Measurements from ENCODE around the gene ZBTB8A.
"Not testable (repeated sequence)": the region's sequence is repeated elsewhere in the genome, so short reads cannot be mapped to it uniquely, and the experiment has no call there.

ZBTB8A gene

GRCh38 chr1:32626176-32626575 is 86.9 kb downstream of the ZBTB8A start:
- no peak for TF ChIP-seq CTCF (IDR thresholded peaks at IDR 0.05; ENCODE audit: low read depth, low read length, missing control alignments)
- no peak for DNase-seq (ENCODE audit: extremely low read depth, low read depth)
- no peak overlapping the region for H3K4me3 ChIP-seq (replicated peaks; ENCODE audit: low read depth, low read length)

- DNase-seq (ENCODE audit: extremely low read depth, low read depth) = no peak
- no peak for TF ChIP-seq CTCF (IDR thresholded peaks at IDR 0.05; ENCODE audit: low read depth, low read length, missing control alignments)
- H3K4me3 ChIP-seq (replicated peaks; ENCODE audit: low read depth, low read length) = no peak overlapping the region
These were observed 88.5 kb downstream of the ZBTB8A start for GRCh38 chr1:32627596-32628162.

GRCh38 chr1:32630173-32630572 is 90.9 kb downstream of the ZBTB8A start:
- not testable (repeated sequence) for DNase-seq (ENCODE audit: extremely low read depth, low read depth)

GRCh38 chr1:32632829-32633228 is 93.6 kb downstream of the ZBTB8A start:
- no peak overlapping the region for H3K4me3 ChIP-seq (replicated peaks; ENCODE audit: low read depth, low read length)

More at GRCh38 chr1:32630173-32630572, 90.9 kb downstream of the ZBTB8A start:
- H3K4me3 ChIP-seq (replicated peaks; ENCODE audit: low read depth, low read length) = not testable (repeated sequence)

GRCh38 chr1:32635508-32636277 is 96.5 kb downstream of the ZBTB8A start:
- DNase-seq (ENCODE audit: extremely low read depth, low read depth) = no peak
- TF ChIP-seq CTCF (IDR thresholded peaks at IDR 0.05; ENCODE audit: low read depth, low read length, missing control alignments) = no peak
- no peak overlapping the region for H3K4me3 ChIP-seq (replicated peaks; ENCODE audit: low read depth, low read length)

More at GRCh38 chr1:32632829-32633228, 93.6 kb downstream of the ZBTB8A start:
- no peak for TF ChIP-seq CTCF (IDR thresholded peaks at IDR 0.05; ENCODE audit: low read depth, low read length, missing control alignments)
- DNase-seq (ENCODE audit: extremely low read depth, low read depth) = no peak

- H3K4me3 ChIP-seq (replicated peaks; ENCODE audit: low read depth, low read length) = no peak overlapping the region
- TF ChIP-seq CTCF (IDR thresholded peaks at IDR 0.05; ENCODE audit: low read depth, low read length, missing control alignments) = no peak
- no peak for DNase-seq (ENCODE audit: extremely low read depth, low read depth)
These were observed 97.9 kb downstream of the ZBTB8A start for GRCh38 chr1:32636914-32637645.

- H3K4me3 ChIP-seq (replicated peaks; ENCODE audit: low read depth, low read length) = no peak overlapping the region
- TF ChIP-seq CTCF (IDR thresholded peaks at IDR 0.05; ENCODE audit: low read depth, low read length, missing control alignments) = no peak
- DNase-seq (ENCODE audit: extremely low read depth, low read depth) = no peak
These were observed 100.4 kb downstream of the ZBTB8A start for GRCh38 chr1:32639489-32640075.

- DNase-seq (ENCODE audit: extremely low read depth, low read depth) = not testable (repeated sequence)
These were observed 103.1 kb downstream of the ZBTB8A start for GRCh38 chr1:32642292-32642827.

More at GRCh38 chr1:32642292-32642827, 103.1 kb downstream of the ZBTB8A start:
- H3K4me3 ChIP-seq (replicated peaks; ENCODE audit: low read depth, low read length) = not testable (repeated sequence)
